Activated naive CD4-positive, alpha-beta T cell treated with anti-CD3 and anti-CD28 coated beads, Interleukin-2, amount 10 ng/mL, durations not matched to agents 7 days and 5 days (primary cell): ENCODE results near the gene PHYKPL.
"Not testable (repeated sequence)": the region's sequence is repeated elsewhere in the genome, so short reads cannot be mapped to it uniquely, and the experiment has no call there.

Experiments used
- CTCF ChIA-PET: fragments of 350-600 bp; sonication (Branson Sonifier 250); formaldehyde crosslinking; loops from one replicate; lab custom pipeline; 2021; ENCODE audit warnings: antibody characterized with exemption; lab: Charles Lee
- DNase-seq: peaks from one replicate; pipeline ENCODE4 v3.0.0-alpha.2; 2020
- H3K27ac Mint-ChIP-seq: one replicate; pipeline ENCODE4 v1.8.0; 2021; ENCODE audit warnings: mild to moderate bottlenecking, moderate library complexity, mixed read lengths
- H3K27me3 Mint-ChIP-seq: one replicate; pipeline ENCODE4 v1.8.0; 2021; ENCODE audit warnings: mild to moderate bottlenecking, mixed read lengths
- H3K36me3 Mint-ChIP-seq: one replicate; pipeline ENCODE4 v1.8.0; 2021; ENCODE audit warnings: mixed read lengths
- H3K4me1 Mint-ChIP-seq: one replicate; pipeline ENCODE4 v1.8.0; 2021; ENCODE audit warnings: mixed read lengths
- H3K4me3 Mint-ChIP-seq: one replicate; pipeline ENCODE4 v1.8.0; 2021; ENCODE audit warnings: mild to moderate bottlenecking, moderate library complexity, mixed read lengths
- H3K9me3 Mint-ChIP-seq: one replicate; pipeline ENCODE4 v1.8.0; 2021; ENCODE audit warnings: mixed read lengths

The PHYKPL gene

DNA sequence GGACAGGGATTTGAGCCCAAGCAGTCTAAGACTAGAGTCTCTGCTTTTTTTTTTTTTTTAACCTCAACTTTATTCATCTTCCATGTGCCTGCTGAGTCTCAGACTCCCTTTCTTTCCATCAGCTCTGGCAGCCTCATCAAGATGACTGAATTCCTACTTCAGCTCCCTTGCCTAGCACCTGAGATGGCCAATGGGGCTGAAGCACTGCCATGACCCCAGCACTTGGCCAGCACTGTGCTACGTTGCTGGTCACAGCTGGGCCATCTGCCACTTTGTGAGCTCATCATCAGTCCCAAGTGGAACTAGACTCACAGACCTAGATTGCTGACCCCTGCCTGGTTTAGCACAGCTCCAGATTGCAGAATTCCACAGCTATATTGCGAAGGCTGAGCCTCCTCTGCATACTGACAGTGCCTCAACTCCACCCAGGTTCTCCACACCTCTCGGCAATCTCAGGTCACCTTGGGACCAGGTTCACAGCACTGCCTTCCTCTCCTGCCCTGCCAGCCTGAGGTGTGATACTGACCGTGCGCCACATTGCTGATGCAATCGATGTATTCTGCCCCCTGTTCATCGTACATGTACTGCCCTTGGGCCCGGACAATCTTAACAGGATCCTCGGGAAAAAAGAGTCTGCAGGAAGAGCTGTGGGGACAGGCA lies 1.6 kb downstream of the PHYKPL start:
- no peaks in the 10 kb centered on the region for H3K9me3 Mint-ChIP-seq
- no peak for DNase-seq
- H3K27me3 Mint-ChIP-seq = no peaks in the 10 kb centered on the region
- peaks cover 76% of the 10 kb centered on the region for H3K4me1 Mint-ChIP-seq
- CTCF ChIA-PET = interaction anchor here (0.6 to 1.1 kb wide), 2 partner anchors 13 to 18 kb away, joined by 3 to 4 read pairs; no protein-coding TSS in a partner anchor
- H3K4me3 Mint-ChIP-seq = peak overlapping the region; percentile 85
- peaks cover 53% of the 10 kb centered on the region for H3K36me3 Mint-ChIP-seq
- H3K27ac Mint-ChIP-seq = peak overlapping the region; percentile 83

DNA sequence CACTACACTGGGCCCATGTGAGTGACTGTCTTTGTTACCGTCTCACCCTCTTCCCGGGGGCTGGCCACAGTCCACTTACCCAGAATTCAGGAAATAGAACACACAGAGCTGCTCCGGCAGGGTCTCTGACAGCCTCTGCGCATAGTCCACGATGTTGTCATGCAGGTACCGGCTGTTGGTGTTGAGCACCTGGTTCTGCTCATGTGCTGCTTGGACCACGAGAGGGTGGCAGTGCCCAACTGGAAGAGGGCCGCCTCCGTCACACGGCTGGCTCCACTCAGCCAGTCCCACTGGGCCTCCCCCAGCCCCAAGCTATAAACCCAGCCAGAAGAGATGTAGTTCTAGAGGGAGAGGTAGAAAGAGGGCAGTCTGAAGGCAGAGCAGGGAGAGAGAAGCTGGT lies 2.7 kb downstream of the PHYKPL start:
- peaks cover 65% of the 10 kb centered on the region for H3K4me1 Mint-ChIP-seq
- no peaks in the 10 kb centered on the region for H3K27me3 Mint-ChIP-seq
- no peaks in the 10 kb centered on the region for H3K9me3 Mint-ChIP-seq
- no peak for DNase-seq
- CTCF ChIA-PET = no interaction called here
- H3K36me3 Mint-ChIP-seq = peaks cover 61% of the 10 kb centered on the region
- H3K27ac Mint-ChIP-seq = no peak overlapping the region
- H3K4me3 Mint-ChIP-seq = peak overlapping the region; percentile 85

DNA sequence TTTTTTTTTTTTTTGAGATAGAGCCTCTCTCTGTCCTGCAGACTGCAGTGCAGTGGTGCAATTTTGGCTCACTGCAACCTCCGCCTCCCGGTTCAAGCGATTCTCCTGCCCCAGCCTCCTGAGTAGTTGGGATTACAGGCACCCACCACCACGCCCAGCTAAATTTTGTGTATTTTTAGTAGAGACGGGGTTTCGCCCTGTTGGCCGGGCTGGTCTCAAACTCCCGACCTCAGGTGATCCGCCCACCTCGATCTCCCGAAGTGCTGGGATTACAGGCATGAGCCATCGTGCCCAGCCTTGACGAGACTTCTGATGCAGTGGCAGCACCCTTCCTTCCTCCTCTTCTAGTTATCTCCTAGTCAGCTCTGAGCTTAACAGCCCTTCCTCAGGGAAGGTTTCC lies 3.5 kb downstream of the PHYKPL start:
- CTCF ChIA-PET, H3K27me3 Mint-ChIP-seq, H3K4me3 Mint-ChIP-seq, DNase-seq, H3K9me3 Mint-ChIP-seq, H3K27ac Mint-ChIP-seq: not testable (repeated sequence)
- peaks cover 58% of the 10 kb centered on the region for H3K4me1 Mint-ChIP-seq
- peaks cover 64% of the 10 kb centered on the region for H3K36me3 Mint-ChIP-seq

DNA sequence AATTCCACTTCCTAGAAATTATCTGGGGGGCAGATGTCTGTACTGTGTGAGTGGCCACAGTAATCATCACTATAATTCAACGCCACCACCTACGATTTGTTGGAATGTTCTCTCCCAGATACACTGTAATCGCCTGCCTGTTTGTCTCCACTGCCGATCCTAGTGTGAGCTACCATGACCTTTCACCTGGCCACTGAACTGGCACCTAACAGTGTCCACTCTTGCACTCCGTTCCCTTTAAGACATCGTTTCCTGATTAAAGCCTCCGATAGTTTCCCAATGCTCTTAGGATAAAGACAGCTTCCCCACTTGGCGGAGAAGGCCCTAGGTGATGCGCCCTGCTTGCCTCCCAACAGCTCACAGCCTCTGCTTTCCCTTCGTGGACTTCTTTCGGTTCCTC lies 4.0 kb downstream of the PHYKPL start:
- no peaks in the 10 kb centered on the region for H3K9me3 Mint-ChIP-seq
- CTCF ChIA-PET = no interaction called here
- no peak overlapping the region for H3K27ac Mint-ChIP-seq
- H3K4me3 Mint-ChIP-seq = no peak overlapping the region
- H3K27me3 Mint-ChIP-seq = no peaks in the 10 kb centered on the region
- peaks cover 68% of the 10 kb centered on the region for H3K36me3 Mint-ChIP-seq
- peaks cover 57% of the 10 kb centered on the region for H3K4me1 Mint-ChIP-seq
- no peak for DNase-seq

DNA sequence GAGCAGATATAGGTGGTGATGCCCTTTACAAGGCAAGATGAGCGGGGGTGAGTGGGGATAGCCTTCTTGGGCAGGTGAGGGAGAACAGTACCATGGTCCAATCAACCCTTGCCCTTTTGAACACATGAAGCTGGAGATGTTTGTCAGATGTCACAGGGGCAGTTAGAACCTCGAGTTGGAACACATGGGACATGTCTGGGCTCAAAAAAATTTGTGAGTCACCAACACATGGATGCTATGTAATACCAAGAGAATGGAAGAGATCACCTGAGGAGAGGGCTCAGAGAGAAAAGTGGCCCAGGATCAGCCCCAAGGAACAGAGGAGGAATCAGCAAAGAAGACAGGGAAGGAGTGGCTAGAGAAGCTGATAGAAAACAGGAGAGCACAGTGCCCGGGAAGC lies 4.7 kb downstream of the PHYKPL start:
- Mint-ChIP-seq H3K4me3 (no peak overlapping the region), H3K4me1 (peaks cover 56% of the 10 kb centered on the region), H3K27ac (no peak overlapping the region), H3K36me3 (peaks cover 75% of the 10 kb centered on the region), H3K9me3 (no peaks in the 10 kb centered on the region), H3K27me3 (no peaks in the 10 kb centered on the region)
- CTCF ChIA-PET = no interaction called here
- DNase-seq = no peak

DNA sequence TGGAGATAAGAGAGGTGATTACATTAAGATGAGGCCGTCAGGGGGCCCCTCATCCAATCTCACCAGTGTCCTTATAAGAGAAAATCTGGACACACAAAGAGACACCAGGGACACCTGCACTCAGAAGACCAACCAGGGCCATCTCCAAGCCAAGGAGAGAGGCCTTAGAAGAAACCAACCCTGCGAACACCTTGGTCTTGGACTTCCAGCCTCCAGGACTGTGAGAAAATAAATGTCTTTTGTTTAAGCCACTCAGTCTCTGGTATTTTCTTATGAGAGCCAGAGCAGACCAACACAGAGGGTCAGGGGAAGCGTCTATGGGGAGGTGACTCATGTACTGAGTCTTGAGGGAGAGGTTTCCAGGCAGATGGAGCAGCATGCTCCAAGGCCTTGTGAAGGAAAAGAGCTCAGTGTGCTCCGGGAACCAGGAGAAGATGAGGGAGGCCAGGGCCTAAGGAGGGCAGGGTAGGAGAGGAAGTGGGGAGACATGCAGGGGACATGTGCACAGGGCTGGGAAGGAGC lies 5.4 kb downstream of the PHYKPL start:
- CTCF ChIA-PET = no interaction called here
- no peak for DNase-seq
- Mint-ChIP-seq H3K36me3 (peaks cover 75% of the 10 kb centered on the region), H3K4me1 (peaks cover 55% of the 10 kb centered on the region), H3K27ac (no peak overlapping the region), H3K27me3 (no peaks in the 10 kb centered on the region), H3K9me3 (no peaks in the 10 kb centered on the region), H3K4me3 (no peak overlapping the region)

DNA sequence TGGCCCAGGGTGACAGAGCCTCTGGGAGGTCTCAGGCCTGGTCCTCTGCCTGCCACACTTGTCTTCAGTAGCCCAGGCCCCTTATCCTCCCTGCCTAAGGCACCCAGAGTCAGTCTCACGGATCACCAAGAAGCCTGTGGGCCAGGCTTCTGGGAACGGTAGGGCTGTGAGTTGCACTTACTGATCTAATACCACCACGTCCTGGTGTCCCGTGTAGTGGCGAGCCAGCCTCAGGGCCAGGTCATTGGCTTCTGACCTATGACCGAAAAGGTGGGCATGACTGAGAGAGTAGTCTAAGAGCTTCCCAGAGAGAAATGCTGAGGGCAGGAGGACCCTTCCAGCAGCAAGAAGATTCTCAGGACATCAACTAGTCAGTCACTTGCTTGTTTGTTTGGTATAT lies 7.4 kb downstream of the PHYKPL start:
- H3K27ac Mint-ChIP-seq = no peak overlapping the region

DNA sequence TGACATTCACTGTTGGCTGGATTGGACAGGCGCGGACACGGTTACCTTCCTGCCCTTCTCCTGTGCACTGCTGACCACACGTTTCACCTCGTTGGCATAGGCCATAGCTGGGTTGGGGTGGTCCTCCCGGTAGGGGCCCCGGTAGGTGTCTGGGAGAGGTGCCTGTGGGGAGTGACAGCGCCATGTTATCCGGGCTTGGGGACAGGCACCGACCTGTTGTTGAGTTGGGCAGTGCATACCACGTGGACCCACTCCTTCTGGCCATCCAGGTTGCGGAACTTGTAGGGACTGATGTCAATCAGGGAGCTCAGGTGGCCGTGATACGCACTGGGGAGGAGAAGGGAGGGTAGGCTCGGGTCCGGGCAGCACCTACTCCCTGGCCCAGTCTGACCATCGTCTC lies 8.2 kb downstream of the PHYKPL start:
- H3K27me3 Mint-ChIP-seq = no peaks in the 10 kb centered on the region
- H3K36me3 Mint-ChIP-seq = peaks cover 67% of the 10 kb centered on the region
- CTCF ChIA-PET = interaction anchor here (1.1 kb wide), 1 partner anchor 10 kb away, joined by 3 read pairs; no protein-coding TSS in a partner anchor
- peaks cover 42% of the 10 kb centered on the region for H3K4me1 Mint-ChIP-seq
- DNase-seq = no peak
- no peaks in the 10 kb centered on the region for H3K9me3 Mint-ChIP-seq
- no peak overlapping the region for H3K27ac Mint-ChIP-seq
- no peak overlapping the region for H3K4me3 Mint-ChIP-seq

More for the DNA sequence above, 7.4 kb downstream of the PHYKPL start:
- CTCF ChIA-PET = interaction anchor here (1.1 kb wide), 1 partner anchor 10 kb away, joined by 3 read pairs; no protein-coding TSS in a partner anchor
- H3K4me1 Mint-ChIP-seq = peaks cover 50% of the 10 kb centered on the region
- H3K9me3 Mint-ChIP-seq = no peaks in the 10 kb centered on the region
- no peak for DNase-seq
- no peaks in the 10 kb centered on the region for H3K27me3 Mint-ChIP-seq
- no peak overlapping the region for H3K4me3 Mint-ChIP-seq
- H3K36me3 Mint-ChIP-seq = peaks cover 71% of the 10 kb centered on the region

DNA sequence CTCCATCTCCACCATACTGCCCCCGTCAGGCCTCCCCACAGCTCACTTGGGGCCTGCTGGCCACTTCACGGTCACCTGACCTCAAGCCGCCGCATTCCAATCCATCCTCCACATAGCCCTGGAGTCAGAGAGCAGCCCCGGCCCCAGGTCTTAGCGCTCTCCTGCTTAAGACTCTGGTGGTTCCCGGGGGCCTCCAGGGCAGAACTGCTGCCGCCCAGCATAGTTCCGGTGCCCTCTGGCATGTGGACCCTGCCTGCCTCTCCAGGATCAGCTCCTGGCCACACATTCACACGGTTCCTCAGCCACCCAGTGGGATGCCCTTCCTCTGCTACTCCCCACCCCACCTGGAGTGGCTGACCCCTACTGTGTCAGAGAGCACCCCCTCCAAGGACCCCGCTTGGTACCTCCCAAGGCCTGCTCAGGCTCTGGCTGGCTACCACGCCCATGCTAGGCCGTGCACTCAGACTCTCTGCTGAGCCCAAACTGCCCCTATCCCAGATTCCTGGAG lies 8.7 kb downstream of the PHYKPL start:
- CTCF ChIA-PET = interaction anchor here (1.1 kb wide), 1 partner anchor 11 kb away, joined by 3 read pairs; no protein-coding TSS in a partner anchor
- Mint-ChIP-seq H3K27me3 (no peaks in the 10 kb centered on the region), H3K9me3 (no peaks in the 10 kb centered on the region), H3K4me1 (peaks cover 38% of the 10 kb centered on the region), H3K4me3 (no peak overlapping the region), H3K36me3 (peaks cover 65% of the 10 kb centered on the region), H3K27ac (no peak overlapping the region)
- no peak for DNase-seq

DNA sequence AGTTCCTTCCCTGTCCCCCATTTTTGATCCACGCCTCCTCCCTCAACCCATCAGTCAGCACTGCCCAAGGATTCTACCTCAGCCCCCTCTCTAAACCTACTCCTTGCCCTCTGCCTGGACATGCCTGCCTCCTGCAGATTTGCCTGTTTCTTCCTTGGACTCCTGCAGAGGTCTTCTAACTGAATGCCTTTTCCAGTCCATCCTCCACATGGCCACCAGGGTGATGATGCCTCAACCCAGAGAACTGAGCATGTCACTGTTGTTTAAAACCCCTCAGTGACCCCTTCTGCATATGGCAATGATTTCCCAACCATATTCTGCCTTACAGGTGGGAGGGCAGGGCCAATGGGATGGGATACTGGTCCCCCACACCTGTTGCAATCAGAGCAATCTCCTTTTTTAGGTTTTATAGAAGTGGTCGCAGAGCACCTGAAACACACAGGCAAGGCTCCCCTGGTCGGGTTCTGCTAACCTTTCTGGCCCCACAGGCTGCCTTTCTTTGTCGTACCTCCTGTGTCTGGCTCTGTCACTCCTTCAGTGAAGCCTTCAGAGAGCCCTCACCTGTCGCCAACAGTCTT lies 9.3 kb downstream of the PHYKPL start:
- Mint-ChIP-seq H3K4me1 (peaks cover 33% of the 10 kb centered on the region), H3K4me3 (no peak overlapping the region), H3K27me3 (no peaks in the 10 kb centered on the region), H3K9me3 (no peaks in the 10 kb centered on the region), H3K27ac (peak overlapping the region; percentile 50), H3K36me3 (peaks cover 63% of the 10 kb centered on the region)
- DNase-seq = no peak
- CTCF ChIA-PET = no interaction called here

DNA sequence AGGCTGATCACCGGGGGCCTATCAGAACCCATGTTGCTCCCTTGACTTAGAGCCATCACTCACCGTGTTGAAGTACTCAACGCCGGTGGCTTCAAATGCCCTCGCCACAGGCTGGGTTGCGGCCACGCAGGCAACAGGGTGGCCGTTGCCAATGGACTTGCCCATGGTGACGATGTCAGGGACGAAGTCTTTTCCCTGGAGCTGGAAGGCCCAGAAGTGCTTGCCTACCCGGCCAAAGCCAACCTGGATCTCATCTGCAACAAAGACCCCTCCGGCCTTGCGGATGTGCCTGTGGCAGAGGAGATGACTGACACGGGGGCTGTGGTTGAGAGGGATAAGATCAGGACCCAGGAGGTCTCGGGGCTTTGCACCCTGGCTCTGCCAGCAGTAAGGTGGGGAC lies 10.3 kb downstream of the PHYKPL start:
- Mint-ChIP-seq H3K4me3 (no peak overlapping the region), H3K27me3 (no peaks in the 10 kb centered on the region), H3K4me1 (peaks cover 24% of the 10 kb centered on the region), H3K27ac (no peak overlapping the region), H3K9me3 (no peaks in the 10 kb centered on the region), H3K36me3 (peaks cover 58% of the 10 kb centered on the region)
- CTCF ChIA-PET = no interaction called here
- DNase-seq = no peak

DNA sequence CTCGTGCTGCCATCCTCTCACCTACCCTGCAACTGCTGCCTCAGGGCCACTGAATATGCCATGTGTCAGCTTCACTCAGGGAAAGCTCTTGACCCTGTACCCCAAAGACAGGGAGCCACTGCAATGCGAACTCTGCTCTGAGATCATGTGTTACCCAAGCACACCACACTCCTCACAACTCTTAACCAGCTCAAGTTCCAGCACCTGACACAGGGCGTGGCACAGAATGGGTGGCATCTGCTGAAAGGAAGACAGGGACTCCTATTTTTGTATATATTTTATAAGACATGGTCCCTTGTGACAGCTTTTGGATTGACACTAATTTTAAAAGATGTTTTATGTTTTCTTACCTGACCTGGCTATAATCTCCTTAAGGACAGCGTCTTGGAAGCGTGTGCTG lies 10.7 kb downstream of the PHYKPL start:
- H3K27me3 Mint-ChIP-seq = no peaks in the 10 kb centered on the region
- H3K27ac Mint-ChIP-seq = peak overlapping the region; percentile 38
- peaks cover 54% of the 10 kb centered on the region for H3K36me3 Mint-ChIP-seq
- CTCF ChIA-PET = no interaction called here
- no peak for DNase-seq
- no peak overlapping the region for H3K4me3 Mint-ChIP-seq
- H3K4me1 Mint-ChIP-seq = peaks cover 23% of the 10 kb centered on the region
- H3K9me3 Mint-ChIP-seq = no peaks in the 10 kb centered on the region

DNA sequence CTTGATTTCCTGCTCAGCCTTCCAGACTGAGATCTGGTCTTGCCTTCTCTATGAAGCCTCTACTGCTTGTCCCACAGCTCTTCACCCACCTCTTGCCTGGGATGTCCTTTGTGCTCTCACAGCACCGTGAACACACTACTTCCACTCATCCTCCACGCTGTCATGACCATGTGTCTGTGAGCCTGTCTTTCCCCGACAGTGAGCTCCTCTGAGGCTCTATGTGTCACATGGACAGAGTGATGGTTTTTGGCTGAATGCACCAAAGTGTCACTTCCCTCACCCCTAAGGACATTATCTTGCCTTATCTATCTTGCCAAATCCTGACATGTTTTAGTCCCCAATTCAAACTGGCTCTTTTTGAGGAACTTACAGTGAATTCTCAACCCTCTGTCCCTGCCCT lies 11.3 kb downstream of the PHYKPL start:
- Mint-ChIP-seq H3K4me1 (peaks cover 20% of the 10 kb centered on the region), H3K27ac (peak overlapping the region; percentile 38), H3K27me3 (no peaks in the 10 kb centered on the region), H3K9me3 (no peaks in the 10 kb centered on the region), H3K4me3 (no peak overlapping the region), H3K36me3 (peaks cover 55% of the 10 kb centered on the region)
- CTCF ChIA-PET = no interaction called here
- no peak for DNase-seq

DNA sequence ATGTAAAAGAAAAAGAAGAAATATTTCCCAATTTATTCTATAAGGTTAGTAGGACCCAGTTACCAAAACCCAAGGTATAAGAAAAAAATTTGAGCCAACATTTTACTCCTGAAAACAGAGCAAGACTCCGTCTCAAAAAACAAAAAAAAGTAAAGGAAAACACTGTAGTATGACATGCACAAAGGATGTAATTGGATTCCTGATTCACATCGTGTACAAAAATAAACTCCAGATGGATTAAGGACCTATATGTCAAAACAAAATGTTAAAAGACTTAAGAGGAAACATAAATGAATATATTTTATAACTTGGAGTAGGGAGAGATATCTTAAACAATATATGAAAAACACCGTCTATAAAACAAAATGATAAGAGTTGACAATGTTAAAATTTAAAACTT lies 13.8 kb downstream of the PHYKPL start:
- H3K36me3 Mint-ChIP-seq = peaks cover 59% of the 10 kb centered on the region
- no peaks in the 10 kb centered on the region for H3K9me3 Mint-ChIP-seq
- no peak overlapping the region for H3K27ac Mint-ChIP-seq
- H3K4me1 Mint-ChIP-seq = peaks cover 28% of the 10 kb centered on the region
- no peak overlapping the region for H3K4me3 Mint-ChIP-seq
- CTCF ChIA-PET = no interaction called here
- no peaks in the 10 kb centered on the region for H3K27me3 Mint-ChIP-seq
- DNase-seq = no peak
